Neuronal stem cell (in vitro differentiated cells): Measurements from ENCODE around the gene ERO1B.

Source experiments
- DNase-seq: peaks from one replicate; pipeline ENCODE4 v3.0.0-alpha.2; 2013; ENCODE audit warnings: low spot score
- H2AFZ ChIP-seq: one replicate; pipeline ENCODE4 v1.6.1; 2013; ENCODE audit warnings: mild to moderate bottlenecking, low read length, inconsistent platforms
- H2AK5ac ChIP-seq: 2 replicates; pipeline ENCODE4 v1.6.1; 2013; ENCODE audit warnings: low read depth, mild to moderate bottlenecking, inconsistent platforms, low read length, moderate library complexity, mixed read lengths
- H2BK120ac ChIP-seq: 2 replicates; pipeline ENCODE4 v1.6.1; 2013; ENCODE audit warnings: low read depth, mild to moderate bottlenecking, inconsistent platforms, low read length, moderate library complexity, mixed read lengths
- H2BK12ac ChIP-seq: one replicate; pipeline ENCODE4 v1.6.1; 2013; ENCODE audit warnings: low read length, inconsistent platforms
- H2BK15ac ChIP-seq: 2 replicates; pipeline ENCODE4 v1.6.1; 2013; ENCODE audit warnings: mild to moderate bottlenecking, low read length, inconsistent platforms, mixed read lengths
- H2BK5ac ChIP-seq: one replicate; pipeline ENCODE4 v1.6.1; 2013; ENCODE audit warnings: inconsistent platforms, mild to moderate bottlenecking, low read length, moderate library complexity
- H3K14ac ChIP-seq: one replicate; pipeline ENCODE4 v1.6.1; 2013; ENCODE audit warnings: low read length, inconsistent platforms
- H3K18ac ChIP-seq: 2 replicates; pipeline ENCODE4 v1.6.1; 2013; ENCODE audit warnings: low read length, inconsistent platforms
- H3K23ac ChIP-seq: 2 replicates; pipeline ENCODE4 v1.6.1; 2013; ENCODE audit warnings: low read depth, mild to moderate bottlenecking, mixed read lengths, low read length, inconsistent platforms; ENCODE audit not compliant: poor library complexity
- H3K27ac ChIP-seq: replicated peaks from 3 replicates; pipeline ENCODE4 v1.5.1; 2013; ENCODE audit warnings: low read length, inconsistent platforms
- H3K27me3 ChIP-seq, 3 experiments: 2 replicates each; pipeline ENCODE4 v1.6.1; 2013; ENCODE audit warnings: low read length in 3 of 3, mild to moderate bottlenecking in 2 of 3, inconsistent platforms in 1 of 3, low read depth in 1 of 3, mixed read lengths in 1 of 3, moderate library complexity in 1 of 3; ENCODE audit not compliant: control insufficient read depth in 3 of 3, insufficient read depth in 3 of 3
- H3K36me3 ChIP-seq, 2 donors: replicated peaks in 1 of 2; 2 replicates each; pipeline ENCODE4 v1.6.1; 2013; ENCODE audit warnings: low read length in 2 of 2; ENCODE audit not compliant: control insufficient read depth in 2 of 2, insufficient read depth in 2 of 2
- H3K4ac ChIP-seq: 2 replicates; pipeline ENCODE4 v1.6.1; 2013; ENCODE audit warnings: inconsistent platforms, mild to moderate bottlenecking, low read length, moderate library complexity
- H3K4me1 ChIP-seq, 2 donors: 1 replicate in 1 of 2; 2 replicates in 1 of 2; pipeline ENCODE4 v1.6.1; 2013; ENCODE audit warnings: low read length in 2 of 2, low read depth in 1 of 2; ENCODE audit not compliant: control insufficient read depth in 2 of 2, insufficient read depth in 1 of 2
- H3K4me2 ChIP-seq: one replicate; pipeline ENCODE4 v1.6.1; 2013; ENCODE audit warnings: mild to moderate bottlenecking, low read length, inconsistent platforms; ENCODE audit not compliant: insufficient read depth, poor library complexity, severe bottlenecking
- H3K4me3 ChIP-seq, 2 donors: 2 replicates each; pipeline ENCODE4 v1.5.1; 2013; ENCODE audit warnings: low read length in 2 of 2, mild to moderate bottlenecking in 2 of 2, inconsistent platforms in 1 of 2, moderate library complexity in 1 of 2
- H3K79me1 ChIP-seq: one replicate; pipeline ENCODE4 v1.6.1; 2013; ENCODE audit warnings: low read depth, mild to moderate bottlenecking, inconsistent platforms, low read length, moderate library complexity
- H3K9ac ChIP-seq: one replicate; pipeline ENCODE4 v1.6.1; 2013; ENCODE audit warnings: mild to moderate bottlenecking, low read depth, low read length, inconsistent platforms; ENCODE audit not compliant: poor library complexity
- H3K9me3 ChIP-seq, 2 donors: replicated peaks in 1 of 2; 2 replicates each; pipeline versions ENCODE3 to v1.6.1; 2013; ENCODE audit warnings: low read length in 2 of 2, mild to moderate bottlenecking in 2 of 2, inconsistent platforms in 1 of 2, low read depth in 1 of 2, mixed read lengths in 1 of 2, moderate library complexity in 1 of 2; ENCODE audit not compliant: control insufficient read depth in 2 of 2, insufficient read depth in 1 of 2
- H4K8ac ChIP-seq: one replicate; pipeline ENCODE4 v1.6.1; 2013; ENCODE audit warnings: low read depth, mild to moderate bottlenecking, inconsistent platforms, low read length, moderate library complexity
- H4K91ac ChIP-seq: one replicate; pipeline ENCODE4 v1.6.1; 2013; ENCODE audit warnings: low read length, low read depth, mild to moderate bottlenecking, inconsistent platforms; ENCODE audit not compliant: poor library complexity
- WGBS, 2 donors: extraction: QIAGEN DNeasy Blood & Tissue Kit; methylation state at CpG; one replicate each; pipeline ENCODE4 v1.1.7; 2013; ENCODE audit warnings: missing lambda C conversion rate in 2 of 2, mixed read lengths in 1 of 2; ENCODE audit not compliant: insufficient read length in 2 of 2, insufficient replicate concordance in 1 of 2; ENCODE audit errors: extremely low coverage in 2 of 2; 5-methylcytosine and 5-hydroxymethylcytosine counted together

ERO1B gene

DNA sequence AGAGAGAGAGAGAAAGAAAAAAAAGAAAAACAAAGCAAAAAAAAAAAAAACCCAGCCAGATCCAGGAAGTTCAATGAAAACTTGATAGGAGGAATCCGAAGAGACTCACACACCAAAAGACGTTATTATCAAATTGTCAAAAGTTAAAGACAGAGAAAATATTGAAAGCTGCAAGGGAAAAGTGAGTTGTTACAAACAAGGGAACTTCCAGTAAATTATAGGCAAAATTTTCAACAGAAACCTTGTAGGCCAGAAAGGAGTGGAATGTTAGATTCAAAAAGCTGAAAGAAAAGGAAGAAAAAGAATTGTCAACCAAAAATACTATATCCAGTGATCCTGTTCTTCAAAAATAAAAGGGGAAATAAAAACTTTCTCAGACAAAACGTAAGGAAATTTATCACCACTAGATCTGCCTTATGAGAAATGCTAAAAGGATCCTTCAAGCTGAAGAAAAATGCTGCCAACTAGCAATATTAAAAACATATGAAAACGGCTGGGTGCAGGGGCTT lies 23.6 kb downstream of the ERO1B start:
- no CpG with 5 or more reads among the region's 4 CpGs for WGBS, 2 donors

DNA sequence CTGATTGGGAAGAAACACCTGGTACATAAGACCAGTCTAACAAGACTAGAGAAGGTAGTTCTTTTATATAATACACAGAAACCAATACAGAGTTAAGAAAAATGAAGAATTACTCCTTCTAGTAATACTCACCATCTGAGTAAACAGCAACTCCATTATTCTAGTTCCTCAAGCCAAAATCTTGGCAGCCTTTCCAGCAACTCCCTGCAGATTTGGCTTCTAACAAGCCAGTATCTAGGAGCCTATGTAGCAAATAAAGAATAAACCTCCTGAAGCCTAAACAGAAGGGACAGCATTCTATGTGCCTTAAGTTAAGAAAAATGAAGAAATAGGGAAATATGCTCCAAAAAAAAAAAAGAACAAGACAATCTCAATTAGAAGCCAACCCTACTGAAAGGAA lies 24.5 kb downstream of the ERO1B start:
- no peak overlapping the region for H2AFZ ChIP-seq
- H2BK15ac ChIP-seq: no peak overlapping the region
- no peak overlapping the region for H3K18ac ChIP-seq
- H3K36me3 ChIP-seq: no peaks in the 10 kb centered on the region
- H3K79me1 ChIP-seq: no peaks in the 10 kb centered on the region
- H4K91ac ChIP-seq: no peak overlapping the region
- no peak overlapping the region for H2AK5ac ChIP-seq
- H2BK12ac ChIP-seq: no peak overlapping the region
- no peak overlapping the region for H3K4me2 ChIP-seq
- H3K9ac ChIP-seq: no peak overlapping the region
- no peak overlapping the region for H3K4ac ChIP-seq
- no peak overlapping the region for H4K8ac ChIP-seq
- H2BK120ac ChIP-seq: no peak overlapping the region
- H3K14ac ChIP-seq: no peak overlapping the region
- no peak overlapping the region for H3K27ac ChIP-seq
- H3K4me3 ChIP-seq: no peak overlapping the region
- no peak overlapping the region for H3K23ac ChIP-seq
- no peaks in the 10 kb centered on the region for H3K27me3 ChIP-seq
- DNase-seq: no peak
- H3K9me3 ChIP-seq: no peaks in the 10 kb centered on the region
- no peak overlapping the region for H2BK5ac ChIP-seq
- H3K4me1 ChIP-seq: no peaks in the 10 kb centered on the region

More for the DNA sequence above, 23.6 kb downstream of the ERO1B start:
- Histone ChIP-seq H3K9ac (no peak overlapping the region), H3K4me3 (no peak overlapping the region), H3K27me3 (no peaks in the 10 kb centered on the region), H2BK120ac (no peak overlapping the region), H3K4me1 (no peaks in the 10 kb centered on the region), H3K4me2 (no peak overlapping the region), H4K91ac (no peak overlapping the region), H3K14ac (no peak overlapping the region), H3K23ac (no peak overlapping the region), H3K18ac (no peak overlapping the region), H2BK5ac (no peak overlapping the region), H2BK15ac (no peak overlapping the region), H2AK5ac (no peak overlapping the region), H4K8ac (no peak overlapping the region), H3K4ac (no peak overlapping the region), H3K9me3 (no peaks in the 10 kb centered on the region), H2AFZ (no peak overlapping the region), H3K27ac (no peak overlapping the region), H3K36me3 (no peaks in the 10 kb centered on the region), H3K79me1 (no peaks in the 10 kb centered on the region), H2BK12ac (no peak overlapping the region)
- DNase-seq: no peak

DNA sequence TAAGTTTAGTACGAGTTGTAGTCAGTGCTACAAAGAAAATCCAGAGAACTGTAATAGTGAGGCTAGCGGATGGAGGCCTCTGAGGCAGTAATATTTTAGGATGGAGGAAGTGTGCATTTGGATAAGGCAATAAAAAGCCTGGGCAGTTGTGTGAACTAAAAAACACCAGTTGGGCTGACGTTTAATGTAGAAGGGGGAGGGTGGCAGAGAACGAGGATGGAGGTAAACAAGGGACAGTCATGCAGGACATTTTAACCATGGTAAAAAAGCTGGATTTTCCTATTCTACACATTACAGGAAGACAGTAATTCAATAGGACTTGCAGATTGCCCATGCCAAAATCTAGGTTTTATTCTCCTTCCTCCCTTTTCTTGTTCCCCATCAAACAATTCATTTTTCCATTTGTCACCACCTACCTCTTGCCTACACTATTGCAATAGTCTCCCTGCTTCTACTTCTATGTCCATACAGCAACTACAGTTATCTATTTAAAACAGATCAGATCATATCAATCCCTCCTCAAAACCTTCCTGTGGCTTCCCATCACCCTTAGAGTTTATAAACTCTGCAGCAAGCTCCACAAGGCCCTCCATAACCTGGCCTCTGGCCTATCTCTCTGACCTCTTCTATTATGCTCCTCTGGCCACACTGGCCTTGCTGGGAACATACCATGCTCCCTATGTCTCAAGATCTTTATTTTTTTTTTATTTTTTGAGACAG lies 27.7 kb downstream of the ERO1B start:
- Histone ChIP-seq H2BK5ac (no peak overlapping the region), H3K27me3 (no peaks in the 10 kb centered on the region), H3K18ac (no peak overlapping the region), H3K4me1 (no peaks in the 10 kb centered on the region), H3K14ac (no peak overlapping the region), H3K4me3 (no peak overlapping the region), H3K4ac (no peak overlapping the region), H2BK15ac (no peak overlapping the region), H2AFZ (no peak overlapping the region), H3K9ac (no peak overlapping the region), H2BK12ac (no peak overlapping the region), H3K9me3 (no peaks in the 10 kb centered on the region), H3K79me1 (no peaks in the 10 kb centered on the region), H3K23ac (no peak overlapping the region), H3K27ac (no peak overlapping the region), H4K91ac (no peak overlapping the region), H3K36me3 (no peaks in the 10 kb centered on the region), H4K8ac (no peak overlapping the region), H2BK120ac (no peak overlapping the region), H2AK5ac (no peak overlapping the region), H3K4me2 (no peak overlapping the region)
- WGBS, 2 donors: no CpG with 5 or more reads among the region's 4 CpGs
- DNase-seq: no peak

DNA sequence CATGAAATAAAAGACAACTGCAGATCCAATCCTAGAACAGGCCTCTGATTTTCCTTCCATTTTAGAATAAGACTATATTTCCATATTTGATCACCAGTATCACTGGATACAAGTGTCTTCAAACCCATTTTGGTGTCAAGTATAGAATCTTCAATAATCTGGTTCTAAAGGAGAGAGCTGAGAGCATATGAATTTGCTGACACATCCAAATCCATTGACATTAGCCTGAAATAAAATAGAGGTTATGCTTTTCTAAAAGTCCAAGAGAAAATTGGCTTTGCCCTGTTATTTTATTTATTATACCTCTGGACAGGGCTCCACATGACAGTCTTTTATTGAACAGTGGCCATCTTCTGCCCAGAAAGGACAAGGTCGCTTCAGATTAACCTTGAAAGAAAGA lies 28.6 kb downstream of the ERO1B start:
- Histone ChIP-seq H3K4me1 (no peaks in the 10 kb centered on the region), H3K9me3 (no peaks in the 10 kb centered on the region), H3K14ac (no peak overlapping the region), H3K36me3 (no peaks in the 10 kb centered on the region), H2AK5ac (no peak overlapping the region), H3K9ac (no peak overlapping the region), H2BK12ac (no peak overlapping the region), H3K4ac (no peak overlapping the region), H2BK120ac (no peak overlapping the region), H2BK5ac (no peak overlapping the region), H3K4me2 (no peak overlapping the region), H3K79me1 (no peaks in the 10 kb centered on the region), H3K27ac (no peak overlapping the region), H3K27me3 (no peaks in the 10 kb centered on the region), H4K91ac (no peak overlapping the region), H3K18ac (no peak overlapping the region), H3K23ac (no peak overlapping the region), H4K8ac (no peak overlapping the region), H3K4me3 (no peak overlapping the region), H2BK15ac (no peak overlapping the region), H2AFZ (no peak overlapping the region)
- WGBS, 2 donors: no CpG with 5 or more reads among the region's 1 CpG
- DNase-seq: no peak
